Measurements from ENCODE around the gene CTAG1B. TPM values are rescaled to one million over a fixed set of nuclear protein-coding genes. Genes with fewer than 3 reads are reported as not detected.
"Not testable (repeated sequence)": the region's sequence is repeated elsewhere in the genome, so short reads cannot be mapped to it uniquely, and the experiment has no call there.

Gene CTAG1B
- total RNA-seq (not detected), polyA plus RNA-seq (not detected)
- long read RNA-seq, donor 1: 0 reads
- long read RNA-seq, donor 2: 0 reads
- long read RNA-seq, donor 3: 0 reads
- long read RNA-seq, donor 4: 0 reads
- long read RNA-seq, donor 5: 0 reads
- long read RNA-seq, donor 6: 0 reads
- long read RNA-seq, donor 7: 0 reads
- long read RNA-seq, donor 8: 0 reads
- long read RNA-seq, donor 9: 0 reads
- long read RNA-seq, donor 10: 0 reads

DNA sequence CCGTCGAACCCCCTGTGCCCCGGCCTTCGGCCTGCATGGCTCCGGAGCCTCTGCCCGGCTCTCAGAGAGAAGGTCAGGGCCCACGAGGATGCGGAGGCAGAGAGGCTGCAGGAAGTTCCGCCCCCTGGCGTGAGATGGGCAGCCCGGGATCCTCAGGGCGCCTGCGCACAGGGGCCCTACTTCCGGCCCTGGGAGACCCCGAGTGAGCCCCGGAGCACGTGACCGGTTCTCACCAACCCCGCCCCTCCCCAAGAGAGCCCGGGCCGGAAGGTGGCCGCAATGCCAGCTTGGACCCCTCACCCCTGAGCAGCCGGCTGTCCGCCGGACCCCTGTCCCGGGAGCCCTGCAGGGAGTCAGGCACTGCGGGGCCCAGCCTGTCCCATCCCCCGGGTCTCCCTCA lies at the start of gene CTAG1B:
TSS of gene CTAG1B (minus strand) at position 101 of the 400 bp plus-strand sequence. CDS start at position 37, 64 bp downstream.
- DNase-seq (ENCODE audit: low read depth in 6 of 9, low spot score in 9 of 9); H3K4me3 ChIP-seq (ENCODE audit: low read length in 2 of 2); H3K27me3 ChIP-seq (ENCODE audit: control insufficient read depth in 2 of 2, insufficient read depth in 1 of 2, low read length in 1 of 2); H3K36me3 ChIP-seq (ENCODE audit: control insufficient read depth in 2 of 2, insufficient read depth in 2 of 2, low read length in 1 of 2); H3K9me3 ChIP-seq (ENCODE audit: control insufficient read depth in 2 of 2, insufficient read depth in 1 of 2, low read length in 1 of 2); H3K4me1 ChIP-seq (ENCODE audit: control insufficient read depth in 2 of 2, insufficient read depth in 2 of 2, low read length in 2 of 2); H3K27ac ChIP-seq (ENCODE audit: low read depth in 1 of 2, low read length in 1 of 2): not testable (repeated sequence)
- no CpG with 5 or more reads among the region's 28 CpGs for WGBS

DNA sequence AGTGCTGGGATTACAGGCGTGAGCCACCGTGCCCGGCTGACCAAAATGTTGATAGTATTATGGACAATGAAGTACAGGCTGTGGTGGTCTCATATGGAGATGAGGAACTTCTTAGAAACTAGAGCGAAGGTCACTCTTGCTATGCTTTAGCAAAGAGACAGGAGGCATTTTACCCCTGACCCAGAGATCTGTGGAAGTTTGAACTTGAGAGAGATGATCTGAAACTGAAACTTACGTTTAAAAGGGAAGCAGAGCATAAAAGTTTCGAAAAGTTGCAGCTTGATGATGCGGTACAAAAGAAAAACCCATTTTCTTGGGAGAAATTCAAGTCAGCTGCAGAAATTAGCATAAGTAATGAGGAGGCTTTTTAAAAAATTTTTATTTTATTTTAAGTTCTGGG lies 42.8 kb upstream of the CTAG1B start:
- Histone ChIP-seq H3K4me1 (ENCODE audit: control insufficient read depth in 2 of 2, insufficient read depth in 2 of 2, low read length in 2 of 2) (no peaks in the 10 kb centered on the region), H3K9me3 (ENCODE audit: control insufficient read depth in 2 of 2, insufficient read depth in 1 of 2, low read length in 1 of 2) (peaks cover 0 to 8% of the 10 kb centered on the region in 2 donors), H3K4me3 (ENCODE audit: low read length in 2 of 2) (no peak overlapping the region), H3K27ac (ENCODE audit: low read depth in 1 of 2, low read length in 1 of 2) (no peak overlapping the region), H3K36me3 (ENCODE audit: control insufficient read depth in 2 of 2, insufficient read depth in 2 of 2, low read length in 1 of 2) (no peaks in the 10 kb centered on the region), H3K27me3 (ENCODE audit: control insufficient read depth in 2 of 2, insufficient read depth in 1 of 2, low read length in 1 of 2) (no peaks in the 10 kb centered on the region)
- DNase-seq (ENCODE audit: low read depth in 6 of 9, low spot score in 9 of 9): no peak
- WGBS: 90% methylated on average over 7 of the region's 7 CpGs

GRCh38 chrX:154661170-154661569 lies 42.1 kb upstream of the CTAG1B start:
- DNase-seq (ENCODE audit: low read depth in 6 of 9, low spot score in 9 of 9): no peak
- Histone ChIP-seq H3K4me3 (ENCODE audit: low read length in 2 of 2) (no peak overlapping the region), H3K36me3 (ENCODE audit: control insufficient read depth in 2 of 2, insufficient read depth in 2 of 2, low read length in 1 of 2) (no peaks in the 10 kb centered on the region), H3K4me1 (ENCODE audit: control insufficient read depth in 2 of 2, insufficient read depth in 2 of 2, low read length in 2 of 2) (no peaks in the 10 kb centered on the region), H3K27me3 (ENCODE audit: control insufficient read depth in 2 of 2, insufficient read depth in 1 of 2, low read length in 1 of 2) (no peaks in the 10 kb centered on the region), H3K9me3 (ENCODE audit: control insufficient read depth in 2 of 2, insufficient read depth in 1 of 2, low read length in 1 of 2) (peaks cover 0 to 8% of the 10 kb centered on the region in 2 donors), H3K27ac (ENCODE audit: low read depth in 1 of 2, low read length in 1 of 2) (no peak overlapping the region)
- 90% methylated on average over 4 of the region's 4 CpGs for WGBS

- Histone ChIP-seq H3K9me3 (ENCODE audit: control insufficient read depth in 2 of 2, insufficient read depth in 1 of 2, low read length in 1 of 2) (peaks cover 0 to 8% of the 10 kb centered on the region in 2 donors), H3K4me1 (ENCODE audit: control insufficient read depth in 2 of 2, insufficient read depth in 2 of 2, low read length in 2 of 2) (no peaks in the 10 kb centered on the region), H3K36me3 (ENCODE audit: control insufficient read depth in 2 of 2, insufficient read depth in 2 of 2, low read length in 1 of 2) (no peaks in the 10 kb centered on the region), H3K4me3 (ENCODE audit: low read length in 2 of 2) (no peak overlapping the region), H3K27me3 (ENCODE audit: control insufficient read depth in 2 of 2, insufficient read depth in 1 of 2, low read length in 1 of 2) (no peaks in the 10 kb centered on the region), H3K27ac (ENCODE audit: low read depth in 1 of 2, low read length in 1 of 2) (no peak overlapping the region)
- no peak for DNase-seq (ENCODE audit: low read depth in 6 of 9, low spot score in 9 of 9)
- WGBS: 93% methylated on average over 6 of the region's 6 CpGs
These were observed 41.5 kb upstream of the CTAG1B start for GRCh38 chrX:154660541-154660940.

DNA sequence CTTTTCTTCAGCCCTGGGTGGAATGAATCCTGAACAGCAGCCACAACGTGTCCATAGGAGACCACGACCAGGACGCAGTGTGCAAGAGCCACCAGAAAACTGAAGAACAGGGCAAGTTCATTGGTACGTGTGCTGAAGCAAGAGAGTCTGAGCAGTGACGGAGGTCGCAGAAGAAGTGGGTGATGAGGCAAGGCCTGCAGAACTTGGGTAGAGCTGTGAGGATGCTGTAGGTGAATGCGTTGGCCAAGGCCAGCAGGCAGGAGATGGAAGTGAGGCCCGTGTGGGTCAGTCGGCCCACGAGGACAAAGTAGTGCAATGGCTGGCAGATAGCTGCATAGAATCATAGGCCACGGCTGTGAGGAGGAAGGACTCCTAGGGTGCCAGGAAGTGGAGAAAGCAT lies 39.9 kb upstream of the CTAG1B start:
- WGBS: 96% methylated on average over 11 of the region's 11 CpGs
- Histone ChIP-seq H3K4me3 (ENCODE audit: low read length in 2 of 2) (no peak overlapping the region), H3K36me3 (ENCODE audit: control insufficient read depth in 2 of 2, insufficient read depth in 2 of 2, low read length in 1 of 2) (no peaks in the 10 kb centered on the region), H3K27ac (ENCODE audit: low read depth in 1 of 2, low read length in 1 of 2) (no peak overlapping the region), H3K27me3 (ENCODE audit: control insufficient read depth in 2 of 2, insufficient read depth in 1 of 2, low read length in 1 of 2) (no peaks in the 10 kb centered on the region), H3K9me3 (ENCODE audit: control insufficient read depth in 2 of 2, insufficient read depth in 1 of 2, low read length in 1 of 2) (peaks cover 0 to 8% of the 10 kb centered on the region in 2 donors), H3K4me1 (ENCODE audit: control insufficient read depth in 2 of 2, insufficient read depth in 2 of 2, low read length in 2 of 2) (no peaks in the 10 kb centered on the region)
- DNase-seq (ENCODE audit: low read depth in 6 of 9, low spot score in 9 of 9): no peak

DNA sequence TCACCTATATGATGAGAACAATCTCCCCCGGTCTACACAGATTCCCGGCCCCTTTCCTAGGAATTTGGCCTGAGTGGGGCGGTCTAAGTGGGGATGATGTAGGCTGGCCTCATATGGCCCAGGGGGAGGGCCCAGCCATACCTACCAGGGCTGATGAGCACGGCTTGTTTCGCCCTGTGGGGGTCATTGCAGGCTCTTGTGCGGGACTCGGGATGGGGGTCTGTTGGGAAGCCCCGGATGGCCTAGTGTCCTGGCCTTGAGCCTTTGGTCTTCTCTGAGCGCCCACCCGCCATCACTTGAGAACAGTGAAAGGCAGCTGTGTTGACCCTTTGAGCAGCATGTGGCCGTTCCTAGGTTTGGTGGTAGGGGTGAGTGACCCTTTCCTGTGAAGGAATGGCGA lies 39.1 kb upstream of the CTAG1B start:
- H3K27me3 ChIP-seq (ENCODE audit: control insufficient read depth in 2 of 2, insufficient read depth in 1 of 2, low read length in 1 of 2): no peaks in the 10 kb centered on the region
- no peaks in the 10 kb centered on the region for H3K36me3 ChIP-seq (ENCODE audit: control insufficient read depth in 2 of 2, insufficient read depth in 2 of 2, low read length in 1 of 2)
- H3K4me1 ChIP-seq (ENCODE audit: control insufficient read depth in 2 of 2, insufficient read depth in 2 of 2, low read length in 2 of 2): no peaks in the 10 kb centered on the region
- H3K4me3 ChIP-seq (ENCODE audit: low read length in 2 of 2): no peak overlapping the region
- H3K27ac ChIP-seq (ENCODE audit: low read depth in 1 of 2, low read length in 1 of 2): no peak overlapping the region
- peaks cover 0 to 8% of the 10 kb centered on the region in 2 donors for H3K9me3 ChIP-seq (ENCODE audit: control insufficient read depth in 2 of 2, insufficient read depth in 1 of 2, low read length in 1 of 2)
- WGBS: 98% methylated on average over 12 of the region's 12 CpGs
- no peak for DNase-seq (ENCODE audit: low read depth in 6 of 9, low spot score in 9 of 9)

- Histone ChIP-seq H3K36me3 (ENCODE audit: control insufficient read depth in 2 of 2, insufficient read depth in 2 of 2, low read length in 1 of 2) (no peaks in the 10 kb centered on the region), H3K27ac (ENCODE audit: low read depth in 1 of 2, low read length in 1 of 2) (no peak overlapping the region), H3K9me3 (ENCODE audit: control insufficient read depth in 2 of 2, insufficient read depth in 1 of 2, low read length in 1 of 2) (peaks cover 0 to under 1% of the 10 kb centered on the region in 2 donors), H3K4me1 (ENCODE audit: control insufficient read depth in 2 of 2, insufficient read depth in 2 of 2, low read length in 2 of 2) (no peaks in the 10 kb centered on the region), H3K4me3 (ENCODE audit: low read length in 2 of 2) (no peak overlapping the region), H3K27me3 (ENCODE audit: control insufficient read depth in 2 of 2, insufficient read depth in 1 of 2, low read length in 1 of 2) (no peaks in the 10 kb centered on the region)
- no peak for DNase-seq (ENCODE audit: low read depth in 6 of 9, low spot score in 9 of 9)
- WGBS: 97% methylated on average over 15 of the region's 15 CpGs
These were observed 38.2 kb upstream of the CTAG1B start for GRCh38 chrX:154657226-154657805.

DNA sequence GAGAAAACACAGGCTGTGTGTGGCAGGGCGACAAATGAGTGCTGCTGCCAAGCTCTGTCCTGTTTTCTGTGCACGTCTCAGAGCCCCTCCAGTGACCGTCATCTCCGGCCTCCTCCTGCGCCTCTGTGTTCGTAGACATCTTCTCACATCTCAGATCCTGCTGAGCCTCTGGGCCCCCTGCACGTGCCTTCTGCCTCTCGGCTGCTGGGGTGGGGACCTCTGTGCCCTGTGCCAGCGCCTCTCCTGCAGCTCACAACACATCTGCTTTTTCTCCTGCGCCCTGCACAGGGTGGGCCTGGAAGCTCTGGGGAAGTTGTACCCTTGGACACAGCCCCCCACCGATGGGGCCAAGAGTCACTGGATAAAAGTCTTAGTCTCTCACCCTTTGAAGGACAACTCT lies 36.7 kb upstream of the CTAG1B start:
- DNase-seq (ENCODE audit: low read depth in 6 of 9, low spot score in 9 of 9): no peak
- H3K4me3 ChIP-seq (ENCODE audit: low read length in 2 of 2): no peak overlapping the region
- H3K36me3 ChIP-seq (ENCODE audit: control insufficient read depth in 2 of 2, insufficient read depth in 2 of 2, low read length in 1 of 2): no peaks in the 10 kb centered on the region
- 97% methylated on average over 11 of the region's 11 CpGs for WGBS
- H3K9me3 ChIP-seq (ENCODE audit: control insufficient read depth in 2 of 2, insufficient read depth in 1 of 2, low read length in 1 of 2): no peaks in the 10 kb centered on the region
- H3K4me1 ChIP-seq (ENCODE audit: control insufficient read depth in 2 of 2, insufficient read depth in 2 of 2, low read length in 2 of 2): no peaks in the 10 kb centered on the region
- H3K27me3 ChIP-seq (ENCODE audit: control insufficient read depth in 2 of 2, insufficient read depth in 1 of 2, low read length in 1 of 2): no peaks in the 10 kb centered on the region
- H3K27ac ChIP-seq (ENCODE audit: low read depth in 1 of 2, low read length in 1 of 2): no peak overlapping the region

DNA sequence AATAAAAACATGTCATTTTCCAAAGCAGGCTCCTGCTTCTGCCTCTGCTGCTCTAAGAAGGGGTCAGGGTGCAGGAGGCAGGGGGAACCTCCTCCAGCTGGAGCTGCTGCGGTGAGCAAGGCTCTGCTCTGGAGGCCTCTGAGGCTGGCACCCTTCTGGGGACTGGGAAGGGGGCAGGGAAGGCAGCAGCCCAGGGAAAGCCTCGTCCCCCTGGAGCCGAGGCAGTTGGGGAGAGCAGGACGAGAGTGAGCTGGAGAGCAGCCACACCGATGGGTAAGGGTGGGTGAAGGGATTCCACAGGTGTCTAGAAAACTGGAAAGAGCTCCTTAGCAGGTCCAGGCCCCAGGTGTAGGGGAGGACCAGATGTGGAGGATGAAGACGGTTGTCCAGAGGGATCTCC lies 36.3 kb upstream of the CTAG1B start:
- no peak for DNase-seq (ENCODE audit: low read depth in 6 of 9, low spot score in 9 of 9)
- Histone ChIP-seq H3K4me1 (ENCODE audit: control insufficient read depth in 2 of 2, insufficient read depth in 2 of 2, low read length in 2 of 2) (no peaks in the 10 kb centered on the region), H3K9me3 (ENCODE audit: control insufficient read depth in 2 of 2, insufficient read depth in 1 of 2, low read length in 1 of 2) (no peaks in the 10 kb centered on the region), H3K27me3 (ENCODE audit: control insufficient read depth in 2 of 2, insufficient read depth in 1 of 2, low read length in 1 of 2) (no peaks in the 10 kb centered on the region), H3K27ac (ENCODE audit: low read depth in 1 of 2, low read length in 1 of 2) (no peak overlapping the region), H3K4me3 (ENCODE audit: low read length in 2 of 2) (no peak overlapping the region), H3K36me3 (ENCODE audit: control insufficient read depth in 2 of 2, insufficient read depth in 2 of 2, low read length in 1 of 2) (no peaks in the 10 kb centered on the region)
- 96% methylated on average over 6 of the region's 6 CpGs for WGBS
